A549 (cell line): ENCODE data around the gene PLIN5. TPM values are rescaled to one million over a fixed set of nuclear protein-coding genes. Genes with fewer than 3 reads are reported as not detected.

Experiments
- ATAC-seq, 2 experiments: fragments of 200-7000 bp in 1 of 2; fragments of >200 bp in 1 of 2; cut with Nextera tagmentation in 1 of 2; cut with Tn5 transposase in 1 of 2; 3 replicates each; pipeline versions ENCODE4 v1.8.0 to v1.9.1; 2018 to 2020; ENCODE audit warnings: mild to moderate bottlenecking in 1 of 2, moderate library complexity in 1 of 2
- CTCF ChIA-PET: fragments of 300-600 bp; sonication (Branson Sonifier 250); formaldehyde crosslinking; extraction: SDS; loops from one replicate; lab custom pipeline; 2021; ENCODE audit warnings: antibody characterized with exemption, inconsistent platforms; lab: Yijun Ruan, JAX
- POLR2A ChIA-PET: fragments of 350-600 bp; formaldehyde crosslinking; extraction: SDS; loops from one replicate; lab custom pipeline; 2021; ENCODE audit warnings: antibody characterized with exemption, inconsistent platforms; lab: Yijun Ruan, JAX
- DNase-seq, 2 experiments: peaks; one replicate each; pipeline versions ENCODE4 v3.0.0 to v3.0.0-alpha.2; 2011 to 2016; ENCODE audit warnings: low read depth in 1 of 2, low spot score in 1 of 2
- FAIRE-seq: peaks from 2 replicates; lab custom pipeline; 2011; peaks lifted over from hg19 to GRCh38; lab: Jason Lieb, UNC
- H3K27ac ChIP-seq, 2 experiments: fragments of >200 bp; sonication (Bioruptor Twin); formaldehyde crosslinking; 3 replicates each; pipeline ENCODE4 v1.5.1; 2016 to 2017
- H3K4me1 ChIP-seq: fragments of >200 bp; sonication (Bioruptor Twin); formaldehyde crosslinking; 3 replicates; pipeline ENCODE4 v1.6.1; 2016
- H3K4me2 ChIP-seq: fragments of >200 bp; sonication (Bioruptor Twin); formaldehyde crosslinking; 3 replicates; pipeline ENCODE4 v1.6.1; 2016
- H3K4me3 ChIP-seq: fragments of >200 bp; sonication (Bioruptor Twin); formaldehyde crosslinking; 3 replicates; pipeline ENCODE4 v1.5.1; 2016
- H3K9me3 ChIP-seq: fragments of >200 bp; sonication (Bioruptor Twin); formaldehyde crosslinking; 3 replicates; pipeline ENCODE4 v1.6.1; 2016
- BCL3 ChIP-seq: fragments of >200 bp; sonication (Bioruptor Twin); formaldehyde crosslinking; IDR thresholded peaks from 3 replicates; pipeline ENCODE4 v1.6.1; 2016
- BHLHE40 ChIP-seq: IDR thresholded peaks from 2 replicates; pipeline ENCODE4 v1.6.1; 2012; ENCODE audit warnings: low read depth, low read length, inconsistent platforms
- CHD4 ChIP-seq: fragments of 200-600 bp; sonication (generic); IDR thresholded peaks from 2 replicates; pipeline ENCODE4 v1.6.1; 2016; ENCODE audit warnings: antibody characterized with exemption, mild to moderate bottlenecking, borderline replicate concordance
- EHF ChIP-seq: fragments of 250-450 bp; sonication (Bioruptor Pico); IDR thresholded peaks from 2 replicates; pipeline ENCODE4 v1.5.0; 2020; ENCODE audit warnings: mild to moderate bottlenecking
- FOSL2 ChIP-seq, 2 experiments: fragments of 450-650 bp in 1 of 2; fragments of >200 bp in 1 of 2; sonication (Bioruptor Twin) in 1 of 2; formaldehyde crosslinking; IDR thresholded peaks; 2 replicates each; pipeline versions ENCODE4 v1.5.0 to v1.6.1; 2016 to 2020; ENCODE audit warnings: mild to moderate bottlenecking in 1 of 2, moderate library complexity in 1 of 2
- FOXS1 ChIP-seq: fragments of 250-450 bp; sonication (Bioruptor Pico); IDR thresholded peaks from 2 replicates; pipeline ENCODE4 v1.5.0; 2020; ENCODE audit warnings: mild to moderate bottlenecking, moderate library complexity
- GATA3 ChIP-seq: IDR thresholded peaks from 2 replicates; pipeline ENCODE4 v1.6.1; 2012; ENCODE audit warnings: borderline replicate concordance
- HES2 ChIP-seq: fragments of >200 bp; sonication (Bioruptor Twin); formaldehyde crosslinking; IDR thresholded peaks from 2 replicates; pipeline ENCODE4 v1.6.1; 2016
- HOXB13 ChIP-seq: fragments of 250-450 bp; sonication (Bioruptor Pico); IDR thresholded peaks from 2 replicates; pipeline ENCODE4 v1.5.0; 2020; ENCODE audit warnings: low read depth, mild to moderate bottlenecking, moderate library complexity
- HOXB5 ChIP-seq: fragments of 250-450 bp; sonication (Bioruptor Pico); IDR thresholded peaks from 2 replicates; pipeline ENCODE4 v1.5.0; 2020; ENCODE audit warnings: mild to moderate bottlenecking, moderate library complexity
- KDM5A ChIP-seq: fragments of 200-600 bp; sonication (generic); IDR thresholded peaks from 2 replicates; pipeline ENCODE4 v1.6.1; 2016; ENCODE audit warnings: antibody characterized with exemption, mild to moderate bottlenecking
- MAZ ChIP-seq: fragments of 150-350 bp; IDR thresholded peaks from 2 replicates; pipeline ENCODE4 v1.6.1; 2014; ENCODE audit warnings: antibody characterized with exemption, low read depth, low read length, borderline replicate concordance
- MYC ChIP-seq: IDR thresholded peaks from 2 replicates; pipeline ENCODE4 v1.6.1; 2012; ENCODE audit warnings: mild to moderate bottlenecking, inconsistent platforms, low read length, improper control_type of control experiment, borderline replicate concordance
- POLR2A ChIP-seq: IDR thresholded peaks from 2 replicates; pipeline ENCODE4 v1.6.1; 2012; ENCODE audit warnings: mild to moderate bottlenecking, low read length
- SREBF2 ChIP-seq: fragments of 450-650 bp; IDR thresholded peaks from 2 replicates; pipeline ENCODE4 v1.6.1; 2014; ENCODE audit warnings: mild to moderate bottlenecking, moderate library complexity
- TP53 ChIP-seq: fragments of 250-450 bp; sonication (Bioruptor Pico); IDR thresholded peaks from 2 replicates; pipeline ENCODE4 v1.5.0; 2021; ENCODE audit warnings: mild to moderate bottlenecking, moderate library complexity
- ZFP36 ChIP-seq: fragments of 450-650 bp; IDR thresholded peaks from 2 replicates; pipeline ENCODE4 v1.6.1; 2014; ENCODE audit warnings: borderline replicate concordance; ENCODE audit not compliant: partially characterized antibody
- ZNF302 ChIP-seq: fragments of 250-450 bp; sonication (Bioruptor Pico); IDR thresholded peaks from 2 replicates; pipeline ENCODE4 v1.9.0; 2021; ENCODE audit warnings: inconsistent platforms, mild to moderate bottlenecking, moderate library complexity
- ZSCAN20 ChIP-seq: fragments of 250-450 bp; sonication (Bioruptor Pico); IDR thresholded peaks from 2 replicates; pipeline ENCODE4 v1.8.0; 2022; ENCODE audit warnings: mild to moderate bottlenecking, moderate library complexity
- WGBS: methylation state at CpG from one replicate; pipeline ENCODE4 v1.1.6; 2017; ENCODE audit errors: missing lambda C conversion rate; 5-methylcytosine and 5-hydroxymethylcytosine counted together
- polyA plus RNA-seq, 4 experiments: library from polyadenylated mRNA; depleted of rRNA in 3 of 4; stranded (reverse); fragments of >200 nt; fragmentation: RNase III in 1 of 4; extraction: RNeasy Plus Mini Kit Qiagen cat#74134 plus additional on column Dnase treatment in 1 of 4; gene quantifications; 2 replicates in 3 of 4; 3 replicates in 1 of 4; pipeline ENCODE4 v1.2.3, GENCODE V29; 2011 to 2017
- TF ChIP-seq, protein P1 (sequence below): fragments of 200-600 bp; sonication (generic); IDR thresholded peaks from 2 replicates; pipeline ENCODE4 v1.6.1; 2016; ENCODE audit warnings: antibody characterized with exemption, mild to moderate bottlenecking, moderate library complexity
- TF ChIP-seq, protein P2 (sequence below): fragments of 450-650 bp; IDR thresholded peaks from 2 replicates; pipeline ENCODE4 v1.6.1; 2014; ENCODE audit warnings: antibody characterized with exemption

Gene PLIN5
- polyA plus RNA-seq, 2 of the 4 experiments (the other 2 are of a cell fraction), result 0.08 to 0.25 TPM

GRCh38 chr19:4573682-4574081 is 38.7 kb upstream of the PLIN5 start:
- H3K4me2 ChIP-seq, result no peak overlapping the region
- H3K4me1 ChIP-seq, result peaks cover 21% of the 10 kb centered on the region
- DNase-seq, result no peak
- FAIRE-seq, result no peak
- TF ChIP-seq MAZ (no peak), CHD4 (0 out of 2 replicates have a peak, but pooled peaks have one; percentile 18), SREBF2 (no peak), HOXB13 (CRISPR knock-in tag) (no peak)
- TF ChIP-seq, protein P1, sequence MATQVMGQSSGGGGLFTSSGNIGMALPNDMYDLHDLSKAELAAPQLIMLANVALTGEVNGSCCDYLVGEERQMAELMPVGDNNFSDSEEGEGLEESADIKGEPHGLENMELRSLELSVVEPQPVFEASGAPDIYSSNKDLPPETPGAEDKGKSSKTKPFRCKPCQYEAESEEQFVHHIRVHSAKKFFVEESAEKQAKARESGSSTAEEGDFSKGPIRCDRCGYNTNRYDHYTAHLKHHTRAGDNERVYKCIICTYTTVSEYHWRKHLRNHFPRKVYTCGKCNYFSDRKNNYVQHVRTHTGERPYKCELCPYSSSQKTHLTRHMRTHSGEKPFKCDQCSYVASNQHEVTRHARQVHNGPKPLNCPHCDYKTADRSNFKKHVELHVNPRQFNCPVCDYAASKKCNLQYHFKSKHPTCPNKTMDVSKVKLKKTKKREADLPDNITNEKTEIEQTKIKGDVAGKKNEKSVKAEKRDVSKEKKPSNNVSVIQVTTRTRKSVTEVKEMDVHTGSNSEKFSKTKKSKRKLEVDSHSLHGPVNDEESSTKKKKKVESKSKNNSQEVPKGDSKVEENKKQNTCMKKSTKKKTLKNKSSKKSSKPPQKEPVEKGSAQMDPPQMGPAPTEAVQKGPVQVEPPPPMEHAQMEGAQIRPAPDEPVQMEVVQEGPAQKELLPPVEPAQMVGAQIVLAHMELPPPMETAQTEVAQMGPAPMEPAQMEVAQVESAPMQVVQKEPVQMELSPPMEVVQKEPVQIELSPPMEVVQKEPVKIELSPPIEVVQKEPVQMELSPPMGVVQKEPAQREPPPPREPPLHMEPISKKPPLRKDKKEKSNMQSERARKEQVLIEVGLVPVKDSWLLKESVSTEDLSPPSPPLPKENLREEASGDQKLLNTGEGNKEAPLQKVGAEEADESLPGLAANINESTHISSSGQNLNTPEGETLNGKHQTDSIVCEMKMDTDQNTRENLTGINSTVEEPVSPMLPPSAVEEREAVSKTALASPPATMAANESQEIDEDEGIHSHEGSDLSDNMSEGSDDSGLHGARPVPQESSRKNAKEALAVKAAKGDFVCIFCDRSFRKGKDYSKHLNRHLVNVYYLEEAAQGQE, result no peak
- H3K27ac ChIP-seq, result peak overlapping the region in 1 of 2 experiments; percentile 99; a peak in 3 of 6 replicates
- ATAC-seq, result no peak
- 91% methylated on average over 6 of the region's 6 CpGs for WGBS
- ChIA-PET CTCF (interaction anchor here (0.5 to 11.8 kb wide), 8 partner anchors 8 to 72 kb away, joined by 3 to 118 read pairs (median 4); no protein-coding TSS in a partner anchor), POLR2A (no interaction called here)
- no peak overlapping the region for H3K4me3 ChIP-seq
- no peaks in the 10 kb centered on the region for H3K9me3 ChIP-seq

GRCh38 chr19:4571305-4571917 is 36.4 kb upstream of the PLIN5 start:
- ATAC-seq (no peak), DNase-seq (no peak)
- no peak overlapping the region for H3K4me3 ChIP-seq
- no peak overlapping the region for H3K4me2 ChIP-seq
- POLR2A ChIA-PET, result no interaction called here
- TF ChIP-seq ZNF302, result no peak
- TF ChIP-seq HES2, result no peak
- TF ChIP-seq ZSCAN20 (CRISPR knock-in tag), result no peak
- TF ChIP-seq ZFP36, result peak; percentile 61
- no peak for TF ChIP-seq TP53
- TF ChIP-seq, all 56 proteins: peak for 1
- no peak for FAIRE-seq
- Histone ChIP-seq H3K27ac (no peak overlapping the region; a peak in 1 of 6 replicates), H3K9me3 (no peaks in the 10 kb centered on the region), H3K4me1 (peaks cover 21% of the 10 kb centered on the region)
- 53% methylated on average over 10 of the region's 22 CpGs for WGBS
- CTCF ChIA-PET, result interaction anchor here (0.6 to 11.8 kb wide), 11 partner anchors 12 to 298 kb away, joined by 3 to 118 read pairs (median 4); partner anchors contain the start of gene SEMA6B

GRCh38 chr19:4570916-4571304 is 35.9 kb upstream of the PLIN5 start:
- 94% methylated on average over 5 of the region's 5 CpGs for WGBS
- Histone ChIP-seq H3K27ac (no peak overlapping the region), H3K4me1 (peaks cover 20% of the 10 kb centered on the region), H3K9me3 (no peaks in the 10 kb centered on the region), H3K4me2 (no peak overlapping the region), H3K4me3 (no peak overlapping the region)
- FAIRE-seq (no peak), DNase-seq (no peak), ATAC-seq (no peak)
- ChIA-PET CTCF (interaction anchor here (0.6 to 11.8 kb wide), 10 partner anchors 11 to 299 kb away, joined by 3 to 118 read pairs (median 4); partner anchors contain the start of gene SEMA6B), POLR2A (no interaction called here)
- TF ChIP-seq BCL3 (no peak), MYC (no peak), ZFP36 (no peak), GATA3 (no peak), MAZ (no peak), EHF (no peak), FOXS1 (CRISPR knock-in tag) (no peak), KDM5A (no peak), BHLHE40 (no peak), FOSL2 (IDR thresholded peaks at IDR 0.05) (no peak), FOSL2 (CRISPR knock-in tag; IDR thresholded peaks at IDR 0.05) (no peak), HOXB5 (CRISPR knock-in tag) (no peak), CHD4 (no peak), POLR2A (no peak)
- TF ChIP-seq, protein P2, sequence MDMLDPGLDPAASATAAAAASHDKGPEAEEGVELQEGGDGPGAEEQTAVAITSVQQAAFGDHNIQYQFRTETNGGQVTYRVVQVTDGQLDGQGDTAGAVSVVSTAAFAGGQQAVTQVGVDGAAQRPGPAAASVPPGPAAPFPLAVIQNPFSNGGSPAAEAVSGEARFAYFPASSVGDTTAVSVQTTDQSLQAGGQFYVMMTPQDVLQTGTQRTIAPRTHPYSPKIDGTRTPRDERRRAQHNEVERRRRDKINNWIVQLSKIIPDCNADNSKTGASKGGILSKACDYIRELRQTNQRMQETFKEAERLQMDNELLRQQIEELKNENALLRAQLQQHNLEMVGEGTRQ, result no peak
- TF ChIP-seq, protein P1, result no peak
